Amniotic epithelial cell (primary cell): Measurements from ENCODE around the gene HS2ST1.
"Not testable (repeated sequence)": the region's sequence is repeated elsewhere in the genome, so short reads cannot be mapped to it uniquely, and the experiment has no call there.

Experiments
- DNase-seq: peaks from one replicate; pipeline ENCODE4 v3.0.0-alpha.2; 2010; ENCODE audit warnings: low read depth

HS2ST1 gene

DNA sequence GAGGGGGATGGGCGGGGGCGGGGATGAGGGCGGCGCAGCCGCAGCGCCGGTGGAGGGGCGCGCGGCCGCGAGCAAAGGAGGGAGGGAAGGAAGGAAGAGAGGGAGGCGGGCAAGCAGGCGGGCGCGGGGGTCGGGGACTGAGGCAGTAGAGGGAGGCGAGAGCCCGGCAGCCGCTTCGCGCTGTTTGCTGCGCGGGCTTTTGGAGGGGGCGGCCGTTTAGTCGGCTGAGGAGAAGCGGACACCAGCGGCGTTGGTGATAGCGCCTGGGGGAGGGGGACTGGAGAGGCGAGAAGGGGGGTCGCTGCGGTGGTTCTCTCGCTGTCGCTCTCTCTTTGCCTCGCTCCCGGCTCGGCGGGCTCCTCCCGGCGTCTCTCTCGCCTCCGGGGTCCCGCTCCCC is at the start of gene HS2ST1:
TSS of gene HS2ST1 (plus strand) at position 35 of the 397 bp plus-strand sequence.
- no peak for DNase-seq

GRCh38 chr1:86865973-86866637 is 48.3 kb upstream of the HS2ST1 start:
- no peak for DNase-seq

GRCh38 chr1:86866665-86867064 is 47.8 kb upstream of the HS2ST1 start:
- peak; percentile 82 for DNase-seq

DNA sequence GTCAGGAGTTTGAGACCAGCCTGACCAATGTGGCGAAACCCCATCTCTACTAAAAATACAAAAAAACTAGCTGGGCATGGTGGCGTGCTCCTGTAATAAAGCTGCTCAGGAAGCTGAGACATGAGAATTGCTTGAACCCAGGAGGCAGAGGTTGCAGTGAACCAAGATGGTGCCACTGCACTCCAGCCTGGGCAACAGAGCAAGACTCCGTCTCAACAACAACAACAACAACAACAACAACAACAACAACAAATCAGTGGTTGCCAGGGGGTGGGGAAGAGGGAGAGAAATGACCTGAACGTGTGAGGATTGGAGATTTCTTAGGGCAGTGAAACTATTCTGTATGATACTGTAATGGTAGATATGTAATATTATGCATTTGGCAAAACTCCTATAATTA is 47.2 kb upstream of the HS2ST1 start:
- not testable (repeated sequence) for DNase-seq

GRCh38 chr1:86868477-86868876 is 46.0 kb upstream of the HS2ST1 start:
- peak; percentile 6 for DNase-seq

DNA sequence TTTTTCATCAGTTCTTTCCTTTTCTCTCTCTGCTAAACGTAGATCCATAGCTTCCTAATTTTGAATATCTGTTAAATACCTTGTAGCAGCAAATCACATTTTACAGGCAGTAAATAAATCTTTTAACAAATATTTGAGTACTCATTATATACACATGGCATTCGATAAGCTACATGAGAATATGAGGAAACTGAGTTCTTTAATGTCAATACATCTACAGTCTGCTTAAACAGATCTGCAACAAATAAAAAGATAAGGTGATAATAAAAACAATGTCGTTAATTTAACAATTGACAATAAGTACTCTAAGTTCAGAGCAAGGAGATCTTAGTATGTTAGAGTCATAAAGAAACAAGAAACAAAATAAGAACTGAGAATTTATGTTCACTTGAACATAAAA is 43.4 kb upstream of the HS2ST1 start:
- no peak for DNase-seq

GRCh38 chr1:86872086-86872485 is 42.3 kb upstream of the HS2ST1 start:
- DNase-seq, result no peak

DNA sequence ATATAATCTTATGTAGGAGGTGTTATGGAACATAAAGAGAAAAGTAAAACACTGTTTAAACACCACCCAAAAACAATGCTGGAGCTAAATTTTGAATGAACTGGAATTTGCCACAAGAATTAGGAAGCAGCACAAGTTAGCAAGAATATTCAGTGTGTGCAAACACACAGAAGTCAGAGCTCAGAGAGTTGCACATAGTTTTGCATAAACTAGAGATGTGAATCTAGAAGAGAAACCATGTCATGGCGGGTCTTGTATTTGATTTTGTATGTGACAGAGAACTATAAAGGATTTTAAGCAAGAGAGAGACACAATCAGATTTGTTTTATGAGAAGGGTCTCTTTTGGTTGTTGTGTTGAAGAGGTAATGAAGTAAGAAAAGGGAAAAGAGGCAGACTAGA is 38.7 kb upstream of the HS2ST1 start:
- DNase-seq, result no peak

DNA sequence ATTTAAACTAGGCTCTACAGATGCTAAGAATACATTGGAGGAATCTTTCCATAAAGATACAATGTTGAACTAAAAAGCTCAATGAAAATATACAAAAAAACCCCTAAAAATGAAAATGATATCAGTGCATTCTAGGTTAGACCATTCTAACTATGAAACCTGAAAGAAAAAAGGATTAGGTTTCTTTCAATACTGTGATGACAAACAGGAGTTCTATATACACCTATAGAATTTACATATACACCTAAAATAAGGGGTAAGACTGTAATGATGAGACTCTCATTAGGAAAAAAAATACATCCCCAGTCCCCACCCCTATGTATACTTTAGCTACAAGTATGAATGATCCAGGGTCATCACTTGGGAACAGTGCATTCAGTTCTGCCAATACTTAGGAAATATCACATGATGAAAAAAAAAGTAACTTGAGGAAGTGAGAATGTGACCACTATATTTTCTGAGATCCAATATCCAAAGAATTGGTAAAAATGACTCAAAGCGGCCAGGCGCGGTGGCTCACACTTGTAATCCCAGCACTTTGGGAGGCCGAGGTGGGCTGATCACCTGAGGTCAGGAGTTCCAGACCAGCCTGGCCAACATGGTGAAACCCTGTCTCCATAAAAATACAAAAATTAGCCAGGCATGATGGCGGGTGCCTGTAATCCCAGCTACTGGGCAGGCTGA is 26.8 kb upstream of the HS2ST1 start:
- DNase-seq, result no peak

DNA sequence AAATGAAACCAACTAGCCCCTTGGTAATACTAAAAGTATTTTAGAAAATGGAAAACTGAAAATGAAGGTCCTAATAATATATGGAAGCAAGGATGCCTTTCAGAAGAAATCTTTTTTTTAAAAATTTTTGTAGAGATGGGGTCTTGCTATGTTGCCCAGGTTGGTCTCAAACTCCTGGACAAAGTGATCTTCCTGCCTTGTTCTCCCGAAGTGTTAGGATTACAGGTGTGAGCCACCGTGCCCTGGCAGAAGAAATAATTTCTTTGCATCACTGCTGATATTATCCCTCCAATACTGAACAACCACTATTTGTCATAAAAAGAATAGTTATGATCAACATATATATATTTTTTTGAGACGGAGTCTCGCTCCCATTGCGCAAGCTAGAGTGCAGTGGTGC is 26.1 kb upstream of the HS2ST1 start:
- no peak for DNase-seq

DNA sequence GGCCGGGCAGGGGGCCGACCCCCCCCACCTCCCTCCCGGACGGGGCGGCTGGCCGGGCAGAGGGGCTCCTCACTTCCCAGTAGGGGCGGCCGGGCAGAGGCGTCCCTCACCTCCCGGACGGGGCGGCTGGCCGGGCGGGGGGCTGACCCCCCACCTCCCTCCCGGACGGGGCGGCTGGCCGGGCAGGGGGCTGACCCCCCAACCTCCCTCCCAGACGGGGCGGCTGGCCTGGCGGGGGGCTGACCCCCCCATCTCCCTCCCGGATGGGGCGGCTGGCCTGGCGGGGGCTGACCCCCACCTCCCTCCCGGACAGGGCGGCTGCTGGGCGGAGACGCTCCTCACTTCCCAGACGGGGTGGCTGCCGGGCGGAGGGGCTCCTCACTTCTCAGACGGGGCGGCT is 15.0 kb upstream of the HS2ST1 start:
- DNase-seq, result not testable (repeated sequence)

GRCh38 chr1:86905875-86906274 is 8.6 kb upstream of the HS2ST1 start:
- no peak for DNase-seq

DNA sequence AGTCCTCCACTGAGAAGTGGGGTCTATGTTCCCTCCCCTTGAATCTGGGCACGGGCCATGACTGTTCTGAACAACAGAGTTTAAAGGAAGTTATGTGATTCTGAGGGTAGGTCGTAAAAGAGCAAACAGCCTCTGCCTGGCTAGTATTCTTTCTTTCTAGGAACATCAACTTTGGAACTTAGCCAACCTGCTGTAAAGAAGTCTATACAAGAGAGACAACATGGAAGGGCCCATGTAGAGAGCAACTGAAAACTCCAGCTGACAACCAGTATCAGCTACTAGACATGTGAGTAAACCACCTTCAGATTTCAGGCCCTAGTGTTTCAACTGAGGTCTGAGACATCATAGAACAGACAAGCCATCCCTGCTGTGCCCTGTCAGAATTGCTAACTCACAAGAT is 8.0 kb upstream of the HS2ST1 start:
- no peak for DNase-seq

DNA sequence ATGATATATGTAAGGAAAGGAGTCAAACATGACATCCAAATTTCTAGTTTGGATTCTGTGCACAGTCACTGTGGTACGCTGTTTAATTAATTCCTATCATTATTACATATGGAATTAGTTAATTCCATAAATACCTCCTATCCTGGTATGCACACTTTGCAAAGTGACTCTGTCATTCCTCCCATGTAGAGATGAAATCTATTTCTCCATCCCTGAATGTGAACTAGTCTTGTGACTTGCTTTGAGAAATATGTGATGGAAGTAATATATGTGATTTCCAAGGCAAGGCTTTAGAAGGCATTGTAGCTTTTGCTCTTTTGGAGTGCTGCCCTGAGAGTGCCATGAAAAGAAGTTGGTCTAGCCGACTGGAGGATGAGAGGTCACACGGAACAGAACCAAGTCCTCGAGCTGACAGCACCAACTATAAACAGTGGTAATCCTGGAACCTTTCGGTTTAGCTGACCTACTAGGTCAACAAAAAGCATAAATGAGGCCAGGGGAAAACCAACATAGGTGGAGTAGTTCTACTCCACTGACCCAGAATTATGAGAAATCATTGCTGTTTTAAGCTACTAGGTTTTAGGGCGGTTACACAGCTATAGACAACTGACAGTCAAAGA is 2.0 kb upstream of the HS2ST1 start:
- DNase-seq, result peak; percentile 9

GRCh38 chr1:86913399-86913895 is 988 bp upstream of the HS2ST1 start:
- peak; percentile 55 for DNase-seq

GRCh38 chr1:86913896-86914600 is 387 bp upstream of the HS2ST1 start, which contains the start of gene SELENOF:
SELENOF (minus strand) TSS chr1:86914126; CDS start chr1:86914111, 15 bp downstream.
- DNase-seq, result peak; percentile 100

GRCh38 chr1:86914998-86915736 is 732 bp downstream of the HS2ST1 start:
- DNase-seq, result peak; percentile 63

- DNase-seq, result no peak
Observed at GRCh38 chr1:86915737-86916235, 1.4 kb downstream of the HS2ST1 start.

- DNase-seq, result no peak
Observed at GRCh38 chr1:86916752-86917151, 2.3 kb downstream of the HS2ST1 start.

- DNase-seq, result no peak
Observed at GRCh38 chr1:86922445-86922844, 8.0 kb downstream of the HS2ST1 start.

DNA sequence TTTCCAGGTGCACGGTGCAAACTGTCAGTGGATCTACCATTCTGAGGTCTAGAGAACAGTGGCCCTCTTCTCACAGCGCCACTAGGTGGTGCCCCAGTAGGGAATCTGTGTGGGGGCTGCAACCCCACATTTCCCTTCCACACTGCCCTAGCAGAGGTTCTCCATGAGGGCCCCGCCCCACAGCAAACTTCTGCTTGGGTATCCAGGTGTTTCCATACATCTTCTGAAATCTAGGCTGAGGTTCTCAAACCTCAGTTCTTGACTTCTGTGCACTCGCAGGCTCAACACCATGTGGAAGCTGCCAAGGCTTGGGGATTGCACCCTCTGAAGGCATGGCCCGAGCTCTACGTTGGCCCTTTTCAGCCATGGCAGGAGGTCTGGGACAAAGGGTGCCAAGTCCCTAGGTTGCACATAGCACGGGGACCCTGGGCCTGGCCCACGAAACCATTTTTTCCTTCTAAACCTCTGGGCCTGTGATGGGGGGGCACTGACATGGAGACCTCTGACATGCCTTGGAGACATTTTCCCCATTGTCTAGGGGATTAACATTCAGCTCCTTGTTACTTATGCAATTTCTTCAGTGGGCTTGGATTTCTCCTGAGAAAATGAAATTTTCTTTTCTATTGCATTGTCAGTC is 10.0 kb downstream of the HS2ST1 start:
- DNase-seq, result no peak
